Adipose tissue (tissue), 3 donors: ENCODE data around the gene DIAPH3. TPM values are rescaled to one million over a fixed set of nuclear protein-coding genes. Genes with fewer than 3 reads are reported as not detected.

Experiments used
- H3K27ac ChIP-seq: one replicate; pipeline ENCODE4 v1.5.1; 2013; ENCODE audit warnings: low read depth, low read length
- WGBS, 3 donors: extraction: QIAGEN DNeasy Blood & Tissue Kit; methylation state at CpG; one replicate each; pipeline ENCODE4 v1.1.7; 2013; 5-methylcytosine and 5-hydroxymethylcytosine counted together
- polyA plus RNA-seq, 3 donors: library from polyadenylated mRNA; stranded (reverse); fragments of 200-250 nt; gene quantifications; one replicate each; pipeline ENCODE4 v1.2.3, GENCODE V29; 2013
- donor health status: healthy with polysubstance abuse.
- donor health status: Bipolar disorder and iron deficiency.
- donor health status: healthy.

Gene DIAPH3
- polyA plus RNA-seq, 3 donors = 0.06 to 0.45 (median 0.24) TPM

DNA sequence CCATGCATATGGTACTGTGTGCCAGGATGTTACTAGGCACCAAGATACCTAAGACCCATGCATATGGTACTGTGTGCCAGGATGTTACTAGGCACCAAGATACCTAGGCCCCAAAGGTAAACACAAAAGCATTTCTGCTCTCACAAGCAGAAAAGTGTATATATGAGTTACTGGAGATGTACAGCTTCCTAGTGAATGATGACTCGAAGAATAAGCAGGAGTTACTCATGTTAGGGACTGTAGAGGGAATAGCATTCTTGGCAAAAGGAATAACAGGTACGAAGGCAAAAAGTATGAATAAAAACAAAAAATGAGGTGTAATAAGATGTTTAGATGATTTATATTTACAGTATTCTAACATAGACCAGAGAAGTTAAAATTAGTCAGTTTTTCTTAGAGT lies 383.7 kb downstream of the DIAPH3 start:
- no peak overlapping the region for H3K27ac ChIP-seq
- 96 to 99% (median 99%) methylated on average over 2 of the region's 2 CpGs for WGBS, 3 donors

DNA sequence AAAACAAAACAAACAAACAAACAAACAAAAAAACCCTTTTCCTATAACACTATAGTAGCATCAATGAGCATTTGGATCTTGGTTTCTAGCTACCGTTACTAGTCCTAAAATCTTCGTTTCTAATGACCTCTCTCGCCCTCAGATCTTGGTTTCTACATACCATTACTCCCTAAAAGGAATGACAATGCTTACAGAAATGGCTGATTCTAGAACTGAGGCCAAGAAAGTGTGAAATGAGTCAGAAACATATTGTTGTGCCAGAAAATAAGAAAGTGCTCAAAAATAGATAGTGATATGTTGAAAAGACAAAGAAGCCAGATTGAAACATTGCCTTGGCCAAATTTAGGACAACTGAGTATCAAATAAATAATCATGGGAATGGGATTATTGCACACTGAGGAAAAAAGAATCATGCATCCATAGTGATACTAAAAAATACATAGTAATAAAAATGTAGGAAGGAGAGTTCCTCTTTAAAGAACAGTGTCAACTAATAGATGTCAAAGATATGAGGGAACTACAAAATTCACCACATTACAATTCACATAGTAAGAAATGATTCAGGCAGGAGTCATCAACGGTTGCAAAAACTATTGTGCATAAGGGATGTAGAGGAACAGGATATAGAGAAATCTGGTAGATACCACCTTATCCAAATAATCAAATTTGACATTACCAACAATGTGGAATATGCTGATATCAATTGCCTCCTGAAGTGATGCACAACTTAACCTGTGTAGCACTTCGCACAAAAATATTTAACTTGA lies 386.6 kb downstream of the DIAPH3 start:
- H3K27ac ChIP-seq = no peak overlapping the region
- WGBS, 3 donors = 83 to 88% (median 85%) methylated on average over 5 of the region's 5 CpGs

DNA sequence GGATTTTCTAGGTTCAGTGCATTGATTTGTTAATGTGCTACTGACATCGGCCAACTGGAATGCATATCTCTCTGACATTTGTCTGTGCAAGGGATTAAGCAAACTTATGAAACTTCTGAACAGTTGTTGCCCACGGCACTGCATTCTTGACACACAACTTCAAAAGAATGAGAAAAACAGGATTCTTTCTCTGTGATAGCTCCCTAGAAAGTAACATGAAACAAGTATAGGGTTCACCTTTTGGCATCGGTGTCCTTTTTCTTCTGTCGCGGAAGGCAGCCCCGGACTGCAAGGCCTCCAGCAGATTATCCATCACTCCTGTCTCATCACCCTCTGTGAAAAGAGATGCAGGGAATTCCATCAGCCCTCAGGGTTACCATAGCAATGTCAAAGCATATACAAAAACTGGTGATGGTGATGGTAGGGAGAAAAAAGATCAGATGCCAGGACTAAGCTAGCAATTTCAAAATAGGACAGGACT lies 389.2 kb downstream of the DIAPH3 start:
- no peak overlapping the region for H3K27ac ChIP-seq
- WGBS, 3 donors = 67 to 73% (median 73%) methylated on average over 6 of the region's 6 CpGs

DNA sequence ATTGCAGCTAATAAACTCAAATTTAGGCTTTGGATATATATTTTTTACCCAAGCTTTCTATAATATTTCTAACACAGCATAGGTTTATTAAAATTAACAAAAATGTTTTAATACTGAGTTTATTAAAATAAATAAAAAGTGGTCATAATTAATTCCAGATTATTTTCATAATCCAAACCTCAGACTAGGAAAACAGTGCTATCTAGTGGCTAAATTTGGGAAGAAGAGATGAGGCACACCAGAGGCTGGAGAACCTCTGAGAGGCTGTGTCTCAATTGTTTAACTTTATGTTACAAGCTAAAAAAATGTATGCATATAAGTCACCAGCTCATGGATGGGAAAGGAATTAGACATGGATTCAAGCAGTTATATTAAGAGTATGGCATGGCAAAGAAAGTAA lies 392.5 kb downstream of the DIAPH3 start:
- no peak overlapping the region for H3K27ac ChIP-seq

DNA sequence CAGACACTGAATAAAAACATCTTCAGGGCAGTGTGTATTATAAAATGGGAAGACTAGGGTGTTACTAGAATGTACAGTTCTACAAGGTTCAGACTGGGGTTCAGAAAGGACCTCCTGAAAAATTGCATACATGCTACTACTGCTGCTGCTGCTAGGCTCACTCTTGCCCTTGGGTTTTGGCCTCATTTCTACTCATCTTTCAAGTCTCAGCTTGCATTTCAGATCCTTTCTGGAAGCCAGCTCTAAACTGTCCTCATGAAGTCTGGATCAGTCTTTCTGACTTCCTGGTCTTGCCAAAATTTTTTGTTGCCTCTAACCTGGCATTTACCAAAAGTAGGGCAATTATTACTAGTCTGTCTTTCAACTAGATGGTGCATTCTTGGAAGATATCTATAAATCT lies 393.3 kb downstream of the DIAPH3 start:
- no peak overlapping the region for H3K27ac ChIP-seq

DNA sequence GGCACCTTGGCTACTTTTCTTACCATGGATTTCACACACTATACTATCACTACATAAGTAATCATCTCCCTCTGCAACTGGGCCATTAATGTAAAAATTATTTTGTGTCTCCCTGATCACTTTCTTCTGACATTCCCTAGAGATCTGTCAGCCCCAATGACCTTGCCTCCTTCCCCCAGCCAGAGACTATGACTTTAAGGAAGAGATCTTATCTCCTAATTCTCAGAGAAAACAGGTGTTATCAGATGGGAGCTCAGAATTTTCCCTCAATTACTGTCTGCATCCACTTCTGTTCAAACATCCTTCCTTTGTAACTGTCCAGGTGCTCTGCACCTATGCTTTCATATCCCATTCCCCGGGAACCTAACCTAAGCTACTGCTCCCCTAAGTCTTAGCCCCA lies 397.5 kb downstream of the DIAPH3 start:
- H3K27ac ChIP-seq = no peak overlapping the region
- WGBS, 3 donors = 89 to 93% (median 90%) methylated on average over 1 of the region's 1 CpG

DNA sequence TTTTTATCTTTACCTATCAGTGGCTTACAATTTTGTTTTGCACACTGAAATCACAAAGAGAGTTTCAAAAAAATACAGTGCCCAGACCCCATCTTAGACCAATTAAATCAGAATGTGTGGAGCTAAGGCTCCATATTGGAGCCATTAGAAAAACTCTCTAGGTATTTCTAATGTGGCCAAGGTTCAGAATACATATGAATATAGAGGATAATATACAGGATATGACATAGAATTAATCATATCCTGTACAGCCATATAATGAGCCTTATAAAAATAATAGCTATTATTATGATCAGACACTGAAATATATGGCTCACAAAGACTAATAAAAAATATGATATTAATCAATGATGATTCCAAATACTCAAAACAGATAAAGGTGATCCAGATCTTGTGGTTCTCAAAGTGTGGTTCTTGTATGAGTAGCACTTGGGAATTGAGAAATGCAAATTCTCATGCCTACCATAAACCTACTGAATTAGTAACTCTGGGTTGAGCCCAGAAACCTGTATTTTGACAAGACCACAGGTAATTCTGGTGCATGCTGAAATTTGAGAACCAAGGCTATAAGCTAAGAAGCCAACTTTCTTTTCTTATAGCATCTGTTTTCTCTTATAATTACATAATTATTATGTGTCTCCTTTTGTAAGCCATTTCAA lies 408.0 kb downstream of the DIAPH3 start:
- H3K27ac ChIP-seq = no peak overlapping the region

DNA sequence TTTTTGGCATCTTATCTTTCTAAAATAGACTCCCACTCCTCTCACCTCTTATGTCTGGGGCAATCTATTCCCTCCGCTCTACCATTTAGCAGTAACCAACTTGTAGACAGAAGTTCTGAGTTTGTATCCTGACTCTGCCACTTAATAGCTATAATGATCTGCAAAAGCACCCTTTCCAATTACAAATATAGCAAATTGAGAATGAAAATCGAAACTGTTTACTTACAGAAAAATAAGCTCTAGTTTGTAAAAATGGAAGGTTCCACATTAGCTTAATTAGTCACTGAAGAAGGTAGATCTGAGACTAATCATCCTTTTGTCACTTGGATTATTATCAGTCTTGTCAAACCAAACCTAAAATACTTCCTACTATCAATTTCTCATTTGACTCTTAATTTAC lies 409.3 kb downstream of the DIAPH3 start:
- WGBS, 3 donors = 90 to 94% (median 91%) methylated on average over 2 of the region's 2 CpGs
- no peak overlapping the region for H3K27ac ChIP-seq

DNA sequence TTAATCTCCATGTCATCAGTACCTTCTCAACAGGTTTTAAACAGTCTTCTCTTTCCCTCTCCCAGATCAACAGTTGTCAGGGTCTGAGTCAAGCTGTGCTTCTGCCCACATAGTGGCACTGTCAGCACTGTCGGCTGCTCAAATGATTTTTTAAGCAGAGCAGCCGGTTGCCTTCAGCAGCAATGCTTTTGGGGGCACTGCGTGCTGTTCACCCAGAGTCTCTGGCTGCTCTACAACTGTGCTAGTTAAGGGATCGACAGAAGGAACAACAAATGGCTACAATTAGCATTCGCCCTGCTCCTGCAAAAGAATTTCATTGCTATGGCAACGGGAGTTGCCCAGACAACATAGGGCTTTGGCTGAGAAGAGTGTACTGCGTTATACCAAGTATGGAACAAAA lies 412.9 kb downstream of the DIAPH3 start:
- 60 to 76% (median 74%) methylated on average over 7 of the region's 7 CpGs for WGBS, 3 donors
- no peak overlapping the region for H3K27ac ChIP-seq

DNA sequence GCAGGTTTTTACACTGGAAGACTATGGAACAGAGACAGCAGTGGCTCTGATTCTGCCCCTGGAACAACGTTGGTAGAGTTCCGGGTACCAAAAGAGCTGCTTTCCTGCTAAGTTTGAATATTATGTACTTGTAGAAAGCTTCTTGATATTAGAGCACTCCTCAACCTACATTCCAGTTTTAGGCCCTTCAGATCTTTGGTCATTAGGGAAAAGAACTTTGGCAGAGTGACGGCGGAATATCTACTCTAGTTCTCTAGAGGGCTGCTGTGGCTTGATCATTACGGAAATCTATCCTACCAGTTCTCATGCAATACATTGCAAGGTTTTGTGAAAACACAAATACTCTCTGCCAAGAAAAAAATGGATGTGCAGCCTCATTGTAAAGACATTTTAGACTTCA lies 415.7 kb downstream of the DIAPH3 start:
- WGBS, 3 donors = 79 to 94% (median 80%) methylated on average over 5 of the region's 5 CpGs
- H3K27ac ChIP-seq = no peak overlapping the region

- no peak overlapping the region for H3K27ac ChIP-seq
- WGBS, 3 donors = 96 to 100% (median 97%) methylated on average over 1 of the region's 1 CpG
These were observed 416.2 kb downstream of the DIAPH3 start for GRCh38 chr13:59747529-59747928.

- 88 to 98% (median 90%) methylated on average over 5 of the region's 5 CpGs for WGBS, 3 donors
These were observed 417.3 kb downstream of the DIAPH3 start for GRCh38 chr13:59746291-59746962.

GRCh38 chr13:59745392-59745788 lies 418.3 kb downstream of the DIAPH3 start:
- H3K27ac ChIP-seq = no peak overlapping the region

More at GRCh38 chr13:59746291-59746962, 417.3 kb downstream of the DIAPH3 start:
- H3K27ac ChIP-seq = no peak overlapping the region

DNA sequence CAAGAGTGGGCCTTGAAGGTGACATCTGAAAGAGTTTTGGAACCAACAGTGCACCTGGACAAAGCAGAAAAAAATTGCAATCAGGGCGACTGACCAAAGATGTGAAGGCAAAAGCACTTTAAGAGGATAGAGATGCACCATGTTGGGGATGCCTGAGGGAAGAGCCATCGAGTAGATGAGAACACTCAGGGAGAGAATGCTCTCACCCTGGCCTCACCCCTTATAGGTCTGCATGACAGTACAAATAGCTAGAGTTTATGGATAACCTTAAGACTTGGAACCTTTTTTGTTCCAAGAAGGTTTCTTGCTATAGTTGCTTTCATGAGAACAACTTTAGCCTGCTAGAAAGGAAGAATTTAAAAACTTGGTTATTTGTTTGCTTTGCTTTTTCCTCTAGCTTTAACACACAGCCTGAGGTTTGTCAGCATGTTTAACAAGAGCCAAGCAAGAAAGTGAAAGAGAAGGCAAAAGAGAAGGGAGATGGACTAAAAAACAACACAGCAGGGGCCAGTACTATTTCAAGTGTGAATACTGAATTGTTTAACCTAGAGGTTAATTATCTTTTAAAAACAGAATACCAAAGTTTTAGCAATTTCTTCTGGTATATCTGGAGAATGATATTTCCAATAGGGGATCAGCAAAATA lies 418.9 kb downstream of the DIAPH3 start:
- 87 to 90% (median 90%) methylated on average over 2 of the region's 2 CpGs for WGBS, 3 donors
- no peak overlapping the region for H3K27ac ChIP-seq

More at GRCh38 chr13:59745392-59745788, 418.3 kb downstream of the DIAPH3 start:
- WGBS, 3 donors = 37 to 75% (median 67%) methylated on average over 1 of the region's 1 CpG

DNA sequence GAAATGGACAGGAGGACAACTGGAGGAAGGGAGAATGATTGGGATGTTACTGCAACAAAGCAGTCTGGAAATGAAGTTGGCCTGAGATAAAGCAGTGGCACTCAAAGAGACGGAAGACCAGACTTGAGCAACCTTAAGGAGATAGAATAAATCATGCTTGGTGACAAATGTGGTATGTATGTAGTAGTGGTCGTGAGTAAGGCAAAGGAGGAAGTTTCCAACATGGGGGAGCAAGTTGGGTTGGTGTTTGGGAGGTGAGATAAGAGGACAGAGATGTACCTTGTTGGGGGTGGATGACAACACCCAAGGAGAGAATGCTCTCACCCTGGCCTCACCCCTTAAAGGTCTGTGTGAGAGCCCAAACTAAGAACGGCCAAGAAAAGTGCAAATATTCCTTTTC lies 420.5 kb downstream of the DIAPH3 start:
- no peak overlapping the region for H3K27ac ChIP-seq
- WGBS, 3 donors = 71 to 86% (median 76%) methylated on average over 3 of the region's 3 CpGs

DNA sequence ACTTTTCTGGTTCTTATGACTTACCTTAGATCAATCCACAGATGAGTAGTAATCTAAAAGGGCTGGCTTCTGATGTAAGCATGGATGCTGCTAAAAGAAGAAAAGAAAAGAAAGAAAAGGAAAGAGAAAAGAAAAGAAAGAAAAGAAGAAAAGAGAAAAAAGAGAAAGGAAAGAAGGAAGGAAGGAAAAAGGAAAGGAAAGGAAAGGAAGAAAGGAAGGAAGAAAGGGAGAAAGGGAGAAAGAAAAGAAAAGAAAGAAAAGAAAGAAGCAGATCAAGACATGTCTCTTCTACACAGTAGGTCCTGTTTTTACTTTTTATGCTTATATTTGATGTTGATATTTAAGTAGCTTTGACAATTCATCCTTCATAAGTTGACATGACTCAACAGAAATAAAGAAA lies 421.3 kb downstream of the DIAPH3 start:
- no peak overlapping the region for H3K27ac ChIP-seq

GRCh38 chr13:59738921-59739320 lies 424.8 kb downstream of the DIAPH3 start:
- 82 to 93% (median 86%) methylated on average over 5 of the region's 5 CpGs for WGBS, 3 donors

DNA sequence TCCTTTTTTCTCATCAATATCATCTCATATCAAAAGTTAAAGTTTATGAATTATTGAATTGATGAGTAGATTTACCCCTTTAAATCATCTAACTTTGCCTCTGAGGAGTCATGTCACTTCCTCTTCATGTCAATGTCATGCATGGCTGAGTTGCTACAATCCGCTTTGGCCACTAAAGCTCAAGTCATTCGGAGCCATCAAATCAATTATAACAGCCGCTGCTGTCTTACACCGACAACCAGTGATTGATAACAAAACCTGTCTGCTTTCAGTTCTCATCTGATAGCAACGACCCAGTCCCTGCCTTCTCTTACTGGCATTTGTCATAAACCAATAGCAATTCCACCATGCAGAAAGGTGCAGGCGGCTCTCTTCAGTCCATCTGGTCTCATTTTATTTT lies 429.3 kb downstream of the DIAPH3 start:
- no peak overlapping the region for H3K27ac ChIP-seq
- 67 to 84% (median 80%) methylated on average over 6 of the region's 6 CpGs for WGBS, 3 donors

More at GRCh38 chr13:59738921-59739320, 424.8 kb downstream of the DIAPH3 start:
- no peak overlapping the region for H3K27ac ChIP-seq

GRCh38 chr13:59733744-59734143 lies 430.0 kb downstream of the DIAPH3 start:
- 91 to 100% (median 97%) methylated on average over 2 of the region's 2 CpGs for WGBS, 3 donors
- H3K27ac ChIP-seq = no peak overlapping the region
